SIG-M5 (cell line): ENCODE measurements around the gene OGDH.
"Not testable (repeated sequence)": the region's sequence is repeated elsewhere in the genome, so short reads cannot be mapped to it uniquely, and the experiment has no call there.

Experiments used
- DNase-seq: peaks from one replicate; lab custom pipeline; 2025; lab: John Stamatoyannopoulos, UW

Gene OGDH

DNA sequence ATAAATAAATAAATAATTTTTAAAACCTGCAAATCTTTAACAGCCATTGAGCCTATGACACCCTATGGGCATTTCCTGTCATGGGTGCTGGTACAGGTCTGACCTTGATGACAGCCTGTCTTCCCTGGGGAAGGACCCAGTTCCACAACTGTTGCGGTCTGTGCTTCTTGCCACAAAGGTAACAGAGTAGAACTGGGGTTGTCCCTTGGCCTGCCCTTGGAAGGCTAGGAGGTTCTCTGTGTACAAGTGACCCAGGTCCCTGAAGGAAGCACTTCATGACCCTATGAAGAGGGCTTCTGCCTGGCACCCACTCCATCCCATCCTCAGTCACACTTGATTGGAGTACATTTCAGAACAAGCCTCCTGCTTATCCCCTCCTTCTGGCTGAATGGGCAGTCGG is 66.9 kb downstream of the OGDH start:
- DNase-seq = no peak

DNA sequence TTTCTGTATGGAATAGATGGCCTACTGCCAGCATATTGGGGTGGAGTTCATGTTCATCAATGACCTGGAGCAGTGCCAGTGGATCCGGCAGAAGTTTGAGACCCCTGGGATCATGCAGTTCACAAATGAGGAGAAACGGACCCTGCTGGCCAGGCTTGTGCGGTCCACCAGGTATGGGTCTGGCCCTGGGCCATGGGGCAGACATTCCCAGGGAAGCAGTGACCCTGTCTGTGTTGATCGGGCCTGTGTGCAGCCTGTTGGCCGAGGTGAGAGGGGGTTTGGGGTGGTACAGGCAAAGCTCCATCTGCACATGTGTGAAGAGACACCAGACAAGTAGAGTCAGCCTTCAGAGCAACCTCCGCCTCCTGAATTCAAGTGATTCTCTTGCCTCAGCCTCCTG is 67.3 kb downstream of the OGDH start:
- no peak for DNase-seq

DNA sequence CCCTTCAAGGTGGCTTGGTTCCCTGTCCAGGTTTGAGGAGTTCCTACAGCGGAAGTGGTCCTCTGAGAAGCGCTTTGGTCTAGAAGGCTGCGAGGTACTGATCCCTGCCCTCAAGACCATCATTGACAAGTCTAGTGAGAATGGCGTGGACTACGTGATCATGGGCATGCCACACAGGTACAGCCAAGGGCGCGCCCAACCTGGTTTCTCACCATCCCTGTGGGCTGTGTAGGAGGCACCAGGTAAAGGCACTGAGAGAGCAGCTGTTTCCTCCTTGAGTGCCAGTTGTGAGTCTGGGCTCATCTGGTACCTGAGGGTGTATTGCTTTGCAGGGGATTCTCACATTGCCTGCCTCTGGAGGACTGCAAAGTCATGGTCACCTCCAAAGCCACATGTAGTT is 68.0 kb downstream of the OGDH start:
- no peak for DNase-seq

DNA sequence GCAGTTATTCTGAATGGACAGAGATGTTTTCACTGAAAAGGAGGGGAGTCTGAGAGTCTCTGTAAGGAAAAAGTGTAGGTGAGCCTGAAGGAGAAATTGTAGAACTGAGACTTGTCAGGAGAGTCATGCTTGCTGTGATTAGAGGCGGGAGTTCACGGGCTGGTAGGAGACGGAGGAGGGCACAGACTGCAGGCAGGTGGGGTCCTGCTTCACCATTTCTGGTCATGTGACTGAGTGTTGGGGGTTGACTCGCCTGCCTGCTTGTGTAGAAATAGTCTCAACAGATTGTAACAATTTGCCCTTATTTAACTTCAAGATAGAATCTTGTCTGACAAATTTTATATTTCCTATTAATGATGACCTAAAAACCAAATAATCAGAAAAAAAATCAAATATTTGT is 70.3 kb downstream of the OGDH start:
- DNase-seq = no peak

DNA sequence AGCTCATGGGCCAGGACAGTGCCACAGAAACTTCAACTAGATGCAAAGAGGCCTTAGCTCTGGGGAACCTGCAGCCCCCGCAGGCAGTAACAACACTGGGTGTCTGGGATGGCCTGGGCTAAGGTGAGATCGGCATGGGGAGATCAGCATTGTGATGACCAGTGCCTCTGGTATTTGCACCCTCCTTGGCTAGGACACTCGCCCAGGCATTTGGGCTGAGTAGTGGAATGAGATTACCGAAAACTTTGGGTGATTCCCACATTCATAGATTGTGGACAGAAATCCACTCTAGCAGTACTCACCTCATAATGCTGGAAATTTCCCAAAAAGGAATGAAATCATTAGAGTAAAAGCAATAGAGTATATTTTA is 71.7 kb downstream of the OGDH start:
- no peak for DNase-seq

DNA sequence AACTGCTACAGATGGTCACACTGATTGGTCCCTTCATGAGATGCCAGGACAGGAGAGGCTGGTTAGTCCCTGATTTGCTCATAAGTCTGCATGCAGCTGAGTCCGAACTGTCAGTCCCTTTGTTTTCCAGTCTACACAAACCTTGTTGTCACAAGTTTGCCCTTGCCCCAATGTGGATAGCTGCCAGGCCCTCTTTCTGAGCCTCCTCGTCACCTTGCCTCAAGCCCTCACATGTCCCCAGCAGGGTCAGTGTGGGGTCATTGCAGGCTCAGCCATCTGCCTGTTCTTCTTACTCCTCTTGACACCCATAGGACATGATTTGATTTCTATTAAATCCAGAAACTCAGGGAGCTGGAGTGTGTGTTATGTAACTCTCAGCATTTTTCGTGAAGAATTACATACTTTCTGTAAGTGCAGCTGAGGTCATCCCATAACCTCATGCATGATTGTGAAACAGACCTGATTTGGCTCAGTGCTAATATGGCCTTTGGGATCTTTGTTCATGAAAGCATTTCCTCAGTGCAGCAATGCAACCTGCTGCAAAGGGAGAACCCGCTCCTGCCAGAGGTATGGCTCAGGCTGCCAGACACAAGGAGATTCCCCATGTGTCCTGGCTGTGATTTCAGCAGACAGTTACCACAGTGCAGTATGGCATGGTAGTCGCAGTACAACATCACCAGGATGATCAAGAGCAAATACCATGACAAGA is 72.2 kb downstream of the OGDH start:
- no peak for DNase-seq

DNA sequence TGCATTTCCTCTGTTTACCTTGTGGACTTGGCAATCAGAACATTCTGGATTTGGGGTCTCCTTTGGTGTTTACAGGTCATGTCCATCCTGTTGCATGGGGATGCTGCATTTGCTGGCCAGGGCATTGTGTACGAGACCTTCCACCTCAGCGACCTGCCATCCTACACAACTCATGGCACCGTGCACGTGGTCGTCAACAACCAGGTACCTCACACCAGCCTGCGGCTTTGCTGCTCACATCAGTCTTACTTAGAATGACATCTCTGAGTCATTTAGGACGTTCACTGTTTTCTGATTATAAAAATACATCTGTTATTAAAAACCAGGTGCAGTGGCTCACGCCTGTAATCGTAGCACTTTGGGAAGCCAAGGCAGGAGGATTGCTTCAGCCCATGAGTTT is 75.2 kb downstream of the OGDH start:
- DNase-seq = no peak

DNA sequence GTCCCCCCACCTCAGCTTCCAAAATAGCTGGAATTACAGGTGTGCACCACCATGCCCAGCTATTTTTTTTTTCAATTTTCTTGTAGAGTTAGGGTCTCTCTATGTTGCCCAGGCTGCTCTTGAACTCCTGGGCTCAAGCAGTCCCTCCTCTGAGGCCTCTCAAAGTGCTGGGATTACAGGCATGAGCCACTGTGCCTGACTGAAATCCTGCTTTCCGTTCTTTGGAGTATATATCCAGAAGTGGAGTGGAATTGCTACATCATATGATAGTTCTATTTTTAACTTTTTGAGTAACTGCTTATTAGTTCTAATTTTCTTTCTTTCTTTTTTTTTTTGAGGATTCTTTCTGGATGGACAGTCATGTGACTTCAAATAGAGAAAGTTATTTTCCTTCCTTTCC is 79.3 kb downstream of the OGDH start:
- no peak for DNase-seq

DNA sequence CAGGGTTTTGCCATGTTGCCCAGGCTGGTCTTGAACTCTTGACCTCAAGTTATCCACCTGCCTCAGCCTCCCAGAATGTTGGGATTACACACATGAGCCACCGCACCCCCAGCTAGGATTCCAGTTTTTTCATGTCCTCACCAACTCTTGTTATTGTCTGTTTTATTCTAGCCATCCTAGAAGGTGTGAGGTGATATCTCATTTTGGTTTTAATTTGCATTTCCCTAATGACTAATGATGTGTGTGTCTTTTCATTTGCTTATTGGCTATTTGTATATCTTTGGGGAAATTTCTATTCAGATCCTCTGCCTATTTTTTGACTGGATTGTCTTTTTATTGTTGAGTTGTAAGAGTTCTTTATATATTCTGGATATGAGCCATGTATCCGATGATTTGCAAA is 83.0 kb downstream of the OGDH start:
- no peak for DNase-seq

DNA sequence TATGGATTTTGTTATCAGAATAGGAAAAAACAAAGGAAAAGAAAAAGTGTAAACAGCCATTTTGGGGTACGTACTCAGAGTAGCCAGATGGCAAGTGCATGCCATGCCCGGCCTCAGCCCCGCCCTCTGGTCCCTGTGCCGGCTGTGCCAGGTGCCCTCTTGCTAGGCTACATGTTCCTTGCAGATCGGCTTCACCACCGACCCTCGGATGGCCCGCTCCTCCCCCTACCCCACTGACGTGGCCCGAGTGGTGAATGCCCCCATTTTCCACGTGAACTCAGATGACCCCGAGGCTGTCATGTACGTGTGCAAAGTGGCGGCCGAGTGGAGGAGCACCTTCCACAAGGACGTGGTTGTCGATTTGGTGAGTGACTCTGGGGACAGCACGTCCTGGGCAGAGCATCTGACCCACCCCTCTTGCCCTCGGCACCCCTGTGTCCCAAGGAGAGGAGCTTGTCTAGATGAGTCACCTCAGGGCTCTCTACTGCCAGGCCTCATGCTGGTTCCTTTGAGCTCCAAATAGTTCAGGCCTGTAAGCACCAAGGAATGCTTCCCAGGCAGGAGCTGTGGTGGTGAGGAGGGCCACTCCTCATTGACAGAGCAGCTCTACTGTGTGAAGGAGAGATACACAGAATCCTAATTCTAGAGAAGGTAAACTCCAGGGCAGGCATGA is 87.3 kb downstream of the OGDH start:
- DNase-seq = no peak

DNA sequence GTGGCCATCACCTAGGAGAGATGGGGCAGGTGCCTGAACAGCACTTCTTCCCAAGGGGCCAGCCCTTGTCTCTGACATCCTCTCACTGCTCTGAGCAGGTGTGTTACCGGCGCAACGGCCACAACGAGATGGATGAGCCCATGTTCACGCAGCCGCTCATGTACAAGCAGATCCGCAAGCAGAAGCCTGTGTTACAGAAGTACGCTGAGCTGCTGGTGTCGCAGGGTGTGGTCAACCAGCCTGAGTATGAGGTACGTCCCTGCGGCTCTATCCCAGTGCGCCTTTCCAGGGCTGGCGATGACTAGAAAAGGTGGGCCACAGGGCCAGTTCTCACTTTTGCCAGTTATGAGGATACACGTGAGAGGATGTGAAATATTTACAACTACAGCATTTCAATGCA is 87.9 kb downstream of the OGDH start:
- no peak for DNase-seq

DNA sequence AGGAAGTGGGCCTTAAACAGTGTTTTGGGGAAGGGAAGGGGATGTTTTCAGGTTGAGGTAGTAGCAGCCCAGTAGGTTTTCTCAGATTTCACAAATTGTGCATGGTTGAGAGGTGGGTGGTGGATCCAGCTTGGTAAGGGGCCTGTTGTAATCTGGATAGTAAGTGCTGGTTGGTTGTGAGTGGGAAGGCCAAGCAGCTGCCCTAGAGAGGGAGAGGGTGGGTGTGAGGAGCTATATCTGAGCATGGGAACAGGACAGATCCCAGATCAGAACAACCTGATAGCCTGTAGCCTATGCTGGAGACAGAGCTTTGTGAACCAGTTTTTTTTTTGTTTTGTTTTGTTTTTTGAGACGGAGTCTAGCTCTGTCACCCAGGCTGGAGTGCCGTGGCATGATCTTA is 88.3 kb downstream of the OGDH start:
- DNase-seq = no peak

DNA sequence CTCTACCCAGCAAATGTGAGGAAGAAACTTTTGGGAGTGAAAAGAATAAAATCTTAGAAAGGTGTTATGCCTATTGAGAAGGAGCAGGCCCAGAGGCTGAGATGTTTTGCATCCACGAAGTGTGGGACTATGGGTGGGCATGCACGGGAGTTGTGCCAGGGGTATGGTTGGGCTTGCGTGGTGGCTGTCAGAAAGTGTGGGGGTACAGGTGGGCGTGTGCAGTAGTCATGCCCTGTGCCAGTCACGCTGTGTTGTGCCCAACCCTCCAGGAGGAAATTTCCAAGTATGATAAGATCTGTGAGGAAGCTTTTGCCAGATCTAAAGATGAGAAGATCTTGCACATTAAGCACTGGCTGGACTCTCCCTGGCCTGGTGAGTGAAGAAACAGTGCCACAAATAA is 89.3 kb downstream of the OGDH start:
- no peak for DNase-seq

DNA sequence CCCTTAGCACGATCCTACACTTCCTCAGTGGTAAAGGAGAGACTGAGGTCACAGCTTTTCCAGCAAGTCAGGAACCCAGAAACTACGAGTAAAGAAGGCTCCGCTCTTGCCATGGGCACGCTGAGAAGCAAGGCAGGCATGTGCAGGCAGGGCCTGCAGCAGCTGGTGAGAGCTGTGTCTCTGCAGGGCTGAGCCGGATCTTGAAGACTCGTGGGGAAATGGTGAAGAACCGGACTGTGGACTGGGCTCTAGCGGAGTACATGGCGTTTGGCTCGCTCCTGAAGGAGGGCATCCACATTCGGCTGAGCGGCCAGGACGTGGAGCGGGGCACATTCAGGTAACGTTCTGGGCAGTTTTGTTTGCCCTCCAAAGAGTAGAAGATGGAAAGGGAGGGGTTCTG is 90.3 kb downstream of the OGDH start:
- no peak for DNase-seq

DNA sequence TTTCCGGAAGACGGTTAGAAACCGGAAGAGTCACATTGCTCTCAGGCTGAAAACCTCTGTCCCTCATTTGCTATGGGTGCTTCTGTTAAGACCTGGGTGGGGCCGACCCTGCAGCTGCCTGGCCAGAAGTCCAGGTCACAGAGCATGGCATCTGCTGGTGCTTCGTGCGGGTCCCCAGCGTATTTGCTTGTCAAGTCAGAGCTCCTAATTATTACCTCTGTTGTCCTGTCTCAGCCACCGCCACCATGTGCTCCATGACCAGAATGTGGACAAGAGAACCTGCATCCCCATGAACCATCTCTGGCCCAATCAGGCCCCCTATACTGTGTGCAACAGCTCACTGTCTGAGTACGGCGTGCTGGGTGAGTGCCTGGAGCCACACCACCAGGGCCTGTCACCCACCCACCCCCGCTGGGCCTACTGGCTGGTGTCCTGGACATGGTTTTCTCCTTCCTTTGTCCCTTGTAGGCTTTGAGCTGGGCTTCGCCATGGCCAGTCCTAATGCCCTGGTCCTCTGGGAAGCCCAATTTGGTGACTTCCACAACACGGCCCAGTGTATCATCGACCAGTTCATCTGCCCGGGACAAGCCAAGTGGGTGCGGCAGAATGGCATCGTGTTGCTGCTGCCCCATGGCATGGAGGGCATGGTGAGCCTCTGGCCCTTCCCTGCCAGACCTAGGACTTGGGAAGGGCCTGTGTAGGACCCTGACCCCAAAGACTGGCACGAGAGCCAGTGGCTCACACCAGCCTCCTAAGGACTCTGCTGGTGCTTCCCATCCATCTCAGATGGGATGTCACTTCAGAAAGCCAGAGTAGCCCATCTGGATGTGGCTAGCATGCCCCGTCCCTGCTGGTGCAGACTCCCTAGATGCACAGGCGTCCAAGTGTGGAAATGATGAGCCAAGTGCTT is 91.0 kb downstream of the OGDH start:
- DNase-seq = no peak

DNA sequence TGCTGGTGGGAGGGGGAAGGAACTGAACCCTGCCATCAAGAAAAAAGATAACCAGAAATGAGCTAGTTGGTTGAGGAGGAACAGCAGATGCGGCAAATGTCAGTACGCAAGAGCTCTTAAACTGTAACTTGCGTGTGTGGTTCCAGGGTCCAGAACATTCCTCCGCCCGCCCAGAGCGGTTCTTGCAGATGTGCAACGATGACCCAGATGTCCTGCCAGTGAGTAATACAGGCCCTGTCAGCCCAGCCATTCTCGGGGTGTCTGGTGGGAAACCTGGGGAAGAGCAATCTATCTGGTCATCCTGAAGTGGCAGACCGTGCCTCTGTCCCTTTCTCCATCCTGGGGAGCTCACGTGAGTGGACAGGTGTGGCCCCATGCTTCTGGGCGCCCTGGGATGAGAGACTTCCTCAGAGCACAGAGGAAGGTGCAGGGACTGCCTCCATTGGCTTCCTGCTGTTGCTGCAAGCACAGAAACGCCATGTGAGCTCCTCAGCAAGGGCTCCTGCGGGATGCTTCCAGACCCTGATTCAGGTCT is 91.7 kb downstream of the OGDH start:
- no peak for DNase-seq

DNA sequence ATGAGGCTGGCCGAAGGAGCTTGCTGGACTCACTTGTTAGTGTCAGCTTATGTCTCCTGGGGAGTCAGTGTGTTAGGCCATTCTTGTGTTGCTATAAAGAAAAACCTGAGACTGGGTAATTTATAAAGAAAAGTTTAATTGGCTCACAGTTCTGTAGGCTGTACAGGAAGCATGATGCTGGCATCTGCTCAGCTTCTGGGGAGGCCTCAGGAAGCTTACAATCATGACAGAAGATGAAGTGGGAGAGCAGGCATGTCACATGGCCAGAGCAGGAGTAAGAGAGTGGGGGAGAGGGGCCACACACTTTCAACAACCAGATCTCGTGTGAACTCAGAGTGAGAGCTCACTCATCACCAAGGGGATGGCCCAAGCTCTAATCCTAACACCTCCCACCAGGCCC is 93.2 kb downstream of the OGDH start:
- not testable (repeated sequence) for DNase-seq

DNA sequence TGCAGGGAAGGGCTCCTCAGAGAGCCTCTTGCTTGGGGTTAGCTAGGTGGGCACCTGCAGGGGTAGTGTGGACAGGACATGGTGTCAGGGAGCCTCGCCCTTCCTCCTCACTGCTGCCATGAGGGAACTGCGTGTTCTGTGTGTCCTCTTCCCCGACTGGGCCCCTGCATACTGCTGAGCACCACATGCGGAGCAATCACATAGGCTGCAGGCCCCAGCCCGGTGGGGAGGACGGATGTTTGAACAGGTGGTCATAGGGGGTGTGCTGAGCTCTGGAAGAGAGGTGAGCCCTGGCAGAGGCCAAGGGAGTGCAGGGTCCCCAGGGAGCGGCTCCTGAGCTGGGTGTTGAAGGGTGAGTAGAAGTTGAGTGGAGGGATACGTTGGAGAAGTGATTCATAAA is 93.9 kb downstream of the OGDH start:
- no peak for DNase-seq

DNA sequence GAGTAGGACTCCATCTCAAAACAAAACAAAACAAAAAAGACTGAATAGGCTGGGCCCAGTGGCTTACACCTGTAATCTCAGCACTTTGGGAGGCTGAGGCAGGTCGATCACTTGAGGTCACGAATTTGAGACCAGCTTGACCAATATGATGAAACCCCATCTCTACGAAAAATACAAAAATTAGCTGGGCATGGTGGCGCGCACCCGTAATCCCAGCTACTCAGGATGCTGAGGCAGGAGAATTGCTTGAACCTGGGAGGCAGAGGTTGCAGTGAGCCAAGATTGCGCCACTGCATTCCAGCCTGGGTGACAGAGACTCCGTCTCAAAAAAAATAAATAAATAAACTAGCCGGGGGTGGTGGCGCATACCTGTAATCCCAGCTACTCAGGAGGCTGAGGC is 97.0 kb downstream of the OGDH start:
- not testable (repeated sequence) for DNase-seq

DNA sequence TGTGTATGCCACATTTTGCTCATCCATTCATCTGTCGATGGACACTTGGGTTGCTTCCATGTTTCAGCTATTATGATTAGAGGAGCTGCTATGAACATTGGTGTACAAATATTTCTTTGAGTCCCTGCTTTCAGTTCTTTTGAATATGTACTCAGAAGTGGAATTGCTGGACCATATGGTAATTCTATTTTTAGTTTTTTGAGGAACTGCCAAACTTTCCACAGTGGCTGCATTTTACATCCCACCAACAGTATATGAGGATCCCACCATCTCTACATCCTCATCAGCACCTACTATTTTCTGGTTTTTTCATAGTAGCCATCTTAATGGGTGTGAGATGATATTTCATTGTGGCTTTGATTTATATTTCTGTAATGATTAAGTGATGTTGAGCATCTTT is 97.5 kb downstream of the OGDH start:
- no peak for DNase-seq

DNA sequence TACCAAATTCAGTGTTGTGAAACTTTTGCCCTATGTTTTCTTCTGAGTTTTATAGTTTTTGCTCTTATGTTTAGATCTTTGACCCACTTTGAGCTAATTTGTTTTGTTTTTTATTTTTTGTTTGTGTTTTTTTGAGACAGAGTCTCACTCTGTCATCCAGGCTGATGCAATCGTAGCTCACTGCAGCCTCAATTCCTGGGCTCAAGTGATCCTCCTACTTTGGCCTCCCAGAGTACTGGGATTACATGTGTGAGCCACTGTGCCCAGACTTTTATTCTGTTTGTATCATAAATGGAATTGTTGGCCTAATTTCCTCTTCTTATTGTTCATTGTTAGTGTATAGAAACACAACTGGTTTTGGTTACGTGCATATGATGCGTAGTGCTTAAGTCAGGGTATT is 99.0 kb downstream of the OGDH start:
- DNase-seq = no peak

DNA sequence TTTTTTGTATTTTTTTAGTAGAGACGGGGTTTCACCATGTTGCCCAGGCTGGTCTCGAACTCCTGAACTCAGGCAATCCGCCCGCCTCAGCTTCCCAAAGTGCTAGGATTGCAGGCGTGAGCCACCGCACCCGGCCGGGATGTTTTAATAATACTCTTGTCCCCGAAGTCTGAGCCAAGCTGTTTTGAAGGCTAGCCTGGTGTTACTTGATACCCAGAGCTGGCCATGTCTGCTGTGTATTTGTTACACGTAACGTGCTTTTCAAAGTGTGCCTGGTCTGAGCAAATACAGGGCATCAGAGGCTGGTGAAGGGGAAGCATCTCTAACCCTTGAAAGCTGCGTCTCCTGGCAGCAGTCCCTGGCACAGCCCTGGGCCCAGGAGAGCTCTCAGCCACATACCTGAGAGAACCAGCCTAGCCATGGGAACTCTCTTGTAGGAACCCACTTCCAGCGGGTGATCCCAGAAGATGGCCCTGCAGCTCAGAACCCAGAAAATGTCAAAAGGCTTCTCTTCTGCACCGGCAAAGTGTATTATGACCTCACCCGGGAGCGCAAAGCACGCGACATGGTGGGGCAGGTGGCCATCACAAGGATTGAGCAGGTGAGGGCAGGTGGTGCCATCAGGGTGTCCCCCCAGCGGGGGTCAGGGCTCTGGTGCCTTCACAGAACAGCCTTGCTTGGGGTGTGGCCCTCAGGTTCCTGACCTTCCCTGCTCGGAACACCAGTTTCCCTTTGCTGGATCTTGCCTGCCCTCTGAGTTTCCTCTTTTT is 100.5 kb downstream of the OGDH start:
- no peak for DNase-seq
